Breast epithelium (tissue), 3 donors: ENCODE data around the gene KLHDC8A.

Source experiments
- CTCF ChIP-seq, 3 donors: fragments of 450-650 bp; IDR thresholded peaks; one replicate each; pipeline ENCODE4 v1.5.1; 2016 to 2017; ENCODE audit warnings: antibody characterized with exemption in 3 of 3, mild to moderate bottlenecking in 3 of 3, moderate library complexity in 3 of 3
- POLR2A ChIP-seq: fragments of 450-650 bp; IDR thresholded peaks from one replicate; pipeline ENCODE4 v1.6.1; 2016; ENCODE audit warnings: antibody characterized with exemption, mild to moderate bottlenecking, moderate library complexity

DNA sequence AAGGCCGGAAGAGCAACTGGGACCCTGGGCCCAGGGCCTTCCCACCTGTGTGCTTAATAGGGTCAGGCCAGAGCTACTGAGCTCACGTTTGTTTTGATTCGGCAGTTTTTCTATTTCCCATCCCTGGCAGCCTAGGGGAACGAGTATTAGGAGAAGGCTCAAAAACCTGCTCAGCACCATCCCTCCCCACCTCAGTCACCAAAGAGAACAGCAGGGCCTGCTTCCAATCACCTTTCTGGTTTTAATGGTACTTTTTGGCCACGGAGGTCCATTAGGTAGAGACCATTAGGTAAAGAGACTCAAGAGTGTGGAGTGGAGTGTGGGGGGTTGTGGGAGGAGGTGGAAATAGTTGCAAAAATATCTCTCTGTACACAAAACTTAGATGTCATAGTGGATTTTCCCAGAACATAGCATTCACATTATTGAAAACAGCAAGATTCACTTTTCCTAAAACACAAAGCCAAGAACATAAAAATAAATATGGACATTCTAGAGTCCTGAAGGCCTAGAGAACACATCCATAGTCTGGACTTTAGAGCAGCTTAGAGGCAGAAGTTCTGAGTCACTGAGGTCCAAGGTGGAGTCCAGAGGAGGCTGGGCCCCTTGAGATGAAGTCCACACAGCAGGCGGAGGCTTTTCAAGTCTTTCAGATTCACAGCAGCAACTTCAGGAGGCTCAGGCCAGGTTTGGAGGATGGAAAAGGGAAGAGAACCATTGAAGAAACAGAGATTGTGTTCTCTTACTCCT is 54.7 kb downstream of the KLHDC8A start:
- TF ChIP-seq POLR2A (no peak), CTCF (IDR thresholded peaks at IDR 0.05) (no peak)
